Measurements from ENCODE around the gene PROS1. TPM values are rescaled to one million over a fixed set of nuclear protein-coding genes. Genes with fewer than 3 reads are reported as not detected.
"Not testable (repeated sequence)": the region's sequence is repeated elsewhere in the genome, so short reads cannot be mapped to it uniquely, and the experiment has no call there.

The PROS1 gene
- total RNA-seq, 2 experiments from 2014 or later, result 0.21 TPM; not detected in 1

- DNase-seq (no peak), ATAC-seq (no peak)
- Mint-ChIP-seq H3K4me1 (ENCODE audit: low read depth) (no peaks in the 10 kb centered on the region), H3K27ac (no peak overlapping the region), H3K4me3 (no peak overlapping the region), H3K36me3 (ENCODE audit: low read depth) (no peaks in the 10 kb centered on the region), H3K27me3 (ENCODE audit: low read depth) (no peaks in the 10 kb centered on the region), H3K9me3 (ENCODE audit: insufficient read depth) (no peaks in the 10 kb centered on the region)
- ChIA-PET CTCF (no interaction called here), POLR2A (no interaction called here)
Measured at GRCh38 chr3:93855401-93855800, 118.3 kb downstream of the PROS1 start.

DNA sequence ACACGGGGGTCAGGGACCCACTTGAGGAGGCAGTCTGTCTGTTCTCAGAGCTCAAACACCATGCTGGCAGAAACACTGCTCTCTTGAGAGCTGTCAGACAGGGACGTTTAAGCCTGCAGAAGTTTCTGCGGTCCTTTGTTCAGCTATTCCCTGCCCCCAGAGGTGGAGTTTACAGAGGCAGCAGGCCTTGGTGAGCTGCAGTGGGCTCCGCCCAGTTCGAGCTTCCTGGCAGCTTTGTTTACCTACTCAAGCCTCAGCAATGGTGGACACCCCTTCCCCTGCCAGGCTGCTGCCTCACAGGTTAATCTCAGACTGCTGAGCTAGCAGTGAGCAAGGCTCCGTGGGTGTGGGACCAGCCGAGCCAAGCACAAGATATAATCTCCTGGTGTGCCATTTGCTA is 121.5 kb downstream of the PROS1 start:
- CTCF ChIA-PET; H3K4me3 Mint-ChIP-seq; H3K27me3 Mint-ChIP-seq (ENCODE audit: low read depth); DNase-seq; H3K4me1 Mint-ChIP-seq (ENCODE audit: low read depth); ATAC-seq; H3K9me3 Mint-ChIP-seq (ENCODE audit: insufficient read depth); H3K36me3 Mint-ChIP-seq (ENCODE audit: low read depth); POLR2A ChIA-PET; H3K27ac Mint-ChIP-seq: not testable (repeated sequence)

DNA sequence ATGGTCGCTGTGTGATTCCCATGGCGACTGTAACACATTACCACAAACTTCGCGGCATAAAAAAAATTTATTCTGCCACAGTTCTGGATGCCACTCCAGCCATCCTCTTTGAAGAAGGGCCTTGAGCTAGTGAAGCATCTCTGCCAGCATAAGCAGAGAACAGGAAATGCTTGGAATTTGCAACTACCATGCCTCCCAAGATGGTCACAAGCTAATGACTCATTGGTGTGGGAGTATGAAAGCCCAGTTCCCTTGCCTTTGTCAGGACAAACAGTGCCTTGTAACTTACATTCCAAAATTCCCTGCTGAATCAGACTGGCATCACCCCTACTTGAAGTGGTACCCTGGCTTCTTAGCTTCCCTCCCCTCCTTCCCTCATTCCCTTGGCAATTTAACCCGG is 129.7 kb downstream of the PROS1 start:
- POLR2A ChIA-PET, result no interaction called here
- H3K4me1 Mint-ChIP-seq (ENCODE audit: low read depth), result no peaks in the 10 kb centered on the region
- DNase-seq (no peak), ATAC-seq (no peak)
- H3K36me3 Mint-ChIP-seq (ENCODE audit: low read depth), result no peaks in the 10 kb centered on the region
- no peak overlapping the region for H3K4me3 Mint-ChIP-seq
- H3K27ac Mint-ChIP-seq, result no peak overlapping the region
- H3K9me3 Mint-ChIP-seq (ENCODE audit: insufficient read depth), result no peaks in the 10 kb centered on the region
- peaks cover 4% of the 10 kb centered on the region for H3K27me3 Mint-ChIP-seq (ENCODE audit: low read depth)
- CTCF ChIA-PET, result no interaction called here

- H3K27me3 Mint-ChIP-seq (ENCODE audit: low read depth); H3K4me1 Mint-ChIP-seq (ENCODE audit: low read depth); CTCF ChIA-PET; POLR2A ChIA-PET; H3K9me3 Mint-ChIP-seq (ENCODE audit: insufficient read depth); H3K27ac Mint-ChIP-seq; DNase-seq; ATAC-seq; H3K4me3 Mint-ChIP-seq; H3K36me3 Mint-ChIP-seq (ENCODE audit: low read depth): not testable (repeated sequence)
Measured at GRCh38 chr3:93839193-93839592, 134.5 kb downstream of the PROS1 start.

Other genes starting within 250 kb of the PROS1 start
- gene ARL13B, start 6.3 kb upstream of the PROS1 start, total RNA-seq, result 10 to 100 TPM; 10.8 to 12.0 TPM
- not detected for gene STX19, start 54.7 kb upstream of the PROS1 start, total RNA-seq
- gene DHFR2, start 89.0 kb upstream of the PROS1 start, total RNA-seq, result 1 to 10 TPM; 6.4 to 8.1 TPM
- gene NSUN3, start 89.2 kb upstream of the PROS1 start, total RNA-seq, result 10 to 100 TPM; 14.1 TPM

Measured in activated CD8-positive, alpha-beta T cell treated with anti-CD3 and anti-CD28 coated beads, Interleukin-2, amount 10 ng/mL, durations not matched to agents 7 days and 5 days (primary cell).